HepG2 (cell line): ENCODE data around the gene ATP1B2. TPM values are rescaled to one million over a fixed set of nuclear protein-coding genes. Genes with fewer than 3 reads are reported as not detected.
A peak's percentile ranks its signal among the peaks of the same experiment; 100 is the strongest.

Experiments
- BORCS8-MEF2B ChIP-seq: sonication (generic); formaldehyde crosslinking; IDR thresholded peaks from 2 replicates; pipeline ENCODE4 v1.8.0; 2022; ENCODE audit warnings: mild to moderate bottlenecking, missing genetic modification reagents
- ESRRA ChIP-seq: sonication (generic); formaldehyde crosslinking; IDR thresholded peaks from 2 replicates; pipeline ENCODE4 v1.5.1; 2020; ENCODE audit warnings: mild to moderate bottlenecking, low read depth, missing genetic modification reagents
- GRHL1 ChIP-seq: sonication (generic); formaldehyde crosslinking; conservative IDR thresholded peaks from 2 replicates; pipeline ENCODE4 v1.8.0; 2022; ENCODE audit warnings: missing genetic modification reagents
- HNRNPLL ChIP-seq: fragments of 200-400 bp; formaldehyde crosslinking; IDR thresholded peaks from 2 replicates; pipeline ENCODE4 v1.6.1; 2017; ENCODE audit warnings: mild to moderate bottlenecking, low read depth, low read length; ENCODE audit not compliant: poor library complexity, severe bottlenecking
- HOXD1 ChIP-seq: sonication (generic); formaldehyde crosslinking; IDR thresholded peaks from 2 replicates; pipeline ENCODE4 v1.5.0; 2020; ENCODE audit warnings: missing genetic modification reagents
- IRX3 ChIP-seq: sonication (generic); formaldehyde crosslinking; IDR thresholded peaks from 2 replicates; pipeline ENCODE4 v1.8.1; 2023; ENCODE audit warnings: mild to moderate bottlenecking, low read depth, missing genetic modification reagents, borderline replicate concordance
- MED13 ChIP-seq: sonication (generic); formaldehyde crosslinking; IDR thresholded peaks from 2 replicates; pipeline ENCODE4 v1.5.0; 2020; ENCODE audit warnings: missing genetic modification reagents
- MTERF4 ChIP-seq: sonication (generic); formaldehyde crosslinking; IDR thresholded peaks from 2 replicates; pipeline ENCODE4 v1.8.0; 2023; ENCODE audit warnings: mild to moderate bottlenecking, missing genetic modification reagents
- MYPOP ChIP-seq: sonication (generic); formaldehyde crosslinking; IDR thresholded peaks from 2 replicates; pipeline ENCODE4 v1.8.1; 2023; ENCODE audit warnings: mild to moderate bottlenecking, moderate library complexity, missing genetic modification reagents
- RAD21 ChIP-seq: fragments of 450-650 bp; formaldehyde crosslinking; IDR thresholded peaks from 2 replicates; pipeline ENCODE4 v1.5.0; 2020; ENCODE audit warnings: mild to moderate bottlenecking
- SALL1 ChIP-seq: sonication (generic); formaldehyde crosslinking; IDR thresholded peaks from 2 replicates; pipeline ENCODE4 v1.8.0; 2022; ENCODE audit warnings: mild to moderate bottlenecking, missing genetic modification reagents
- TBP ChIP-seq: sonication (generic); formaldehyde crosslinking; IDR thresholded peaks from 2 replicates; pipeline ENCODE4 v1.5.0; 2020; ENCODE audit warnings: missing genetic modification reagents
- U2AF2 ChIP-seq: fragments of 200-400 bp; formaldehyde crosslinking; IDR thresholded peaks from 2 replicates; pipeline ENCODE4 v1.6.1; 2017; ENCODE audit warnings: low read depth, mild to moderate bottlenecking, low read length
- YY1 ChIP-seq: IDR thresholded peaks from 2 replicates; pipeline ENCODE4 v1.6.1; 2011; ENCODE audit warnings: low read length, low read depth, moderate library complexity, mild to moderate bottlenecking; ENCODE audit not compliant: insufficient read depth, insufficient replicate concordance
- ZNF12 ChIP-seq: sonication (generic); formaldehyde crosslinking; IDR thresholded peaks from 2 replicates; pipeline ENCODE4 v1.5.0; 2020; ENCODE audit warnings: missing genetic modification reagents
- ZNF160 ChIP-seq: sonication (generic); formaldehyde crosslinking; IDR thresholded peaks from 2 replicates; pipeline ENCODE4 v1.8.0; 2022; ENCODE audit warnings: mild to moderate bottlenecking, inconsistent platforms, missing genetic modification reagents
- ZNF501 ChIP-seq: sonication (generic); formaldehyde crosslinking; IDR thresholded peaks from 2 replicates; pipeline ENCODE4 v1.5.1; 2020; ENCODE audit warnings: mild to moderate bottlenecking, moderate library complexity, missing genetic modification reagents
- ZNF556 ChIP-seq: sonication (generic); formaldehyde crosslinking; IDR thresholded peaks from 2 replicates; pipeline ENCODE4 v1.4.0; 2020; ENCODE audit warnings: mild to moderate bottlenecking, missing genetic modification reagents, borderline replicate concordance
- ZNF562 ChIP-seq: sonication (generic); formaldehyde crosslinking; IDR thresholded peaks from 2 replicates; pipeline ENCODE4 v1.8.0; 2022; ENCODE audit warnings: missing genetic modification reagents, borderline replicate concordance
- ZNF772 ChIP-seq: sonication (generic); formaldehyde crosslinking; IDR thresholded peaks from 2 replicates; pipeline ENCODE4 v1.5.0; 2020; ENCODE audit warnings: mild to moderate bottlenecking, missing genetic modification reagents
- polyA plus RNA-seq, 8 experiments: library from polyadenylated mRNA; depleted of rRNA in 3 of 8; stranded (reverse) in 7 of 8; unstranded in 1 of 8; fragments of >200 nt; fragmentation: Illumina TruSeq in 4 of 8; extraction: Trizol in 4 of 8; gene quantifications; 2 replicates each; pipeline versions ENCODE4 v1.2.1 to v1.2.3, GENCODE V29; 2011 to 2016; ENCODE audit warnings: low read depth in 4 of 8, missing spikeins in 1 of 8, mixed read lengths in 1 of 8; ENCODE audit not compliant: insufficient read depth in 1 of 8
- total RNA-seq, 5 experiments: library from RNA; depleted of rRNA; stranded (reverse); fragments of >200 nt; fragmentation: Illumina TruSeq; extraction: Trizol; gene quantifications; 2 replicates each; pipeline ENCODE4 v1.2.3, GENCODE V29; 2016; ENCODE audit warnings: low read depth in 1 of 5
- TF ChIP-seq, protein P1 (sequence below): sonication (generic); formaldehyde crosslinking; IDR thresholded peaks from 2 replicates; pipeline ENCODE4 v1.5.0; 2020; ENCODE audit warnings: missing genetic modification reagents, mild to moderate bottlenecking, borderline replicate concordance

ATP1B2 gene
- total and polyA plus RNA-seq, 2 of the 13 experiments (the other 11 are each of a cell fraction or from before 2014, with no cell fraction given), result not detected

GRCh38 chr17:7614425-7615264 is 36.1 kb upstream of the ATP1B2 start, which contains the start of gene FXR2 (continued):
- TF ChIP-seq RAD21 (CRISPR knock-in tag) (peak; percentile 58), ESRRA (CRISPR knock-in tag) (peak; percentile 53; the same call in 1 of the 2 replicates), U2AF2 (no peak), TBP (CRISPR knock-in tag) (0 out of 2 replicates have a peak, but pooled peaks have one; percentile 48), GRHL1 (no peak), BORCS8-MEF2B (CRISPR knock-in tag) (0 out of 2 replicates have a peak, but pooled peaks have one; percentile 40), ZNF160 (peak; percentile 38; the same call in 1 of the 2 replicates), MTERF4 (CRISPR knock-in tag) (no peak), ZNF501 (no peak), IRX3 (CRISPR knock-in tag) (peak; percentile 70; the same call in 1 of the 2 replicates), SALL1 (peak; percentile 11; the same call in 1 of the 2 replicates), YY1 (peak; percentile 49), HOXD1 (CRISPR knock-in tag) (0 out of 2 replicates have a peak, but pooled peaks have one; percentile 26), ZNF12 (CRISPR knock-in tag) (0 out of 2 replicates have a peak, but pooled peaks have one; percentile 3), MED13 (CRISPR knock-in tag) (0 out of 2 replicates have a peak, but pooled peaks have one; percentile 32), MYPOP (peak; percentile 97), ZNF562 (no peak), ZNF772 (CRISPR knock-in tag) (0 out of 2 replicates have a peak, but pooled peaks have one; percentile 54), ZNF556 (CRISPR knock-in tag) (0 out of 2 replicates have a peak, but pooled peaks have one; percentile 29), HNRNPLL (peak; percentile 86)
- TF ChIP-seq, protein P1, sequence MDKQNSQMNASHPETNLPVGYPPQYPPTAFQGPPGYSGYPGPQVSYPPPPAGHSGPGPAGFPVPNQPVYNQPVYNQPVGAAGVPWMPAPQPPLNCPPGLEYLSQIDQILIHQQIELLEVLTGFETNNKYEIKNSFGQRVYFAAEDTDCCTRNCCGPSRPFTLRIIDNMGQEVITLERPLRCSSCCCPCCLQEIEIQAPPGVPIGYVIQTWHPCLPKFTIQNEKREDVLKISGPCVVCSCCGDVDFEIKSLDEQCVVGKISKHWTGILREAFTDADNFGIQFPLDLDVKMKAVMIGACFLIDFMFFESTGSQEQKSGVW (CRISPR knock-in tag), result no peak
